ENCODE data around the gene UBL7. TPM values are rescaled to one million over a fixed set of nuclear protein-coding genes. Genes with fewer than 3 reads are reported as not detected.
"Not testable (repeated sequence)": the region's sequence is repeated elsewhere in the genome, so short reads cannot be mapped to it uniquely, and the experiment has no call there.

The UBL7 gene
- polyA plus RNA-seq (ENCODE audit: insufficient read length in 3 of 3) = 10 to 100 TPM; 65.0 to 71.4 (median 69.2) TPM

GRCh38 chr15:74460871-74461846, at the start of gene UBL7:
Gene UBL7 (minus strand): TSS chr15:74461160. CDS start chr15:74458867, 2,293 bp downstream.
- peak; percentile 85 to 95 (median 91) for DNase-seq (ENCODE audit: low read depth in 3 of 3, low spot score in 2 of 3)

- DNase-seq (ENCODE audit: low read depth in 3 of 3, low spot score in 2 of 3) = no peak
These were observed 45.5 kb upstream of the UBL7 start for GRCh38 chr15:74506515-74506840.

GRCh38 chr15:74505837-74506514, 45.0 kb upstream of the UBL7 start:
- no peak for DNase-seq (ENCODE audit: low read depth in 3 of 3, low spot score in 2 of 3)

- DNase-seq (ENCODE audit: low read depth in 3 of 3, low spot score in 2 of 3) = no peak
These were observed 43.9 kb upstream of the UBL7 start for GRCh38 chr15:74504836-74505235.

- DNase-seq (ENCODE audit: low read depth in 3 of 3, low spot score in 2 of 3) = no peak
These were observed 43.5 kb upstream of the UBL7 start for GRCh38 chr15:74504418-74504817.

GRCh38 chr15:74502301-74502700, 41.3 kb upstream of the UBL7 start:
- DNase-seq (ENCODE audit: low read depth in 3 of 3, low spot score in 2 of 3) = no peak

GRCh38 chr15:74500401-74500800, 39.4 kb upstream of the UBL7 start:
- no peak for DNase-seq (ENCODE audit: low read depth in 3 of 3, low spot score in 2 of 3)

GRCh38 chr15:74499366-74499765, 38.4 kb upstream of the UBL7 start:
- no peak for DNase-seq (ENCODE audit: low read depth in 3 of 3, low spot score in 2 of 3)

- DNase-seq (ENCODE audit: low read depth in 3 of 3, low spot score in 2 of 3) = no peak
These were observed 36.6 kb upstream of the UBL7 start for GRCh38 chr15:74497584-74497983.

GRCh38 chr15:74496648-74497047, 35.7 kb upstream of the UBL7 start:
- no peak for DNase-seq (ENCODE audit: low read depth in 3 of 3, low spot score in 2 of 3)

GRCh38 chr15:74490339-74490689, 29.4 kb upstream of the UBL7 start:
- DNase-seq (ENCODE audit: low read depth in 3 of 3, low spot score in 2 of 3) = no peak

GRCh38 chr15:74489518-74490338, 28.8 kb upstream of the UBL7 start:
- DNase-seq (ENCODE audit: low read depth in 3 of 3, low spot score in 2 of 3) = peak in 2 of 3 donors; percentile 17 to 20

- no peak for DNase-seq (ENCODE audit: low read depth in 3 of 3, low spot score in 2 of 3)
These were observed 27.8 kb upstream of the UBL7 start for GRCh38 chr15:74488776-74489175.

GRCh38 chr15:74482661-74483060, 21.7 kb upstream of the UBL7 start:
- no peak for DNase-seq (ENCODE audit: low read depth in 3 of 3, low spot score in 2 of 3)

- not testable (repeated sequence) for DNase-seq (ENCODE audit: low read depth in 3 of 3, low spot score in 2 of 3)
These were observed 19.4 kb upstream of the UBL7 start for GRCh38 chr15:74480364-74480763.

- DNase-seq (ENCODE audit: low read depth in 3 of 3, low spot score in 2 of 3) = not testable (repeated sequence)
These were observed 10.7 kb upstream of the UBL7 start for GRCh38 chr15:74471621-74472020.

- DNase-seq (ENCODE audit: low read depth in 3 of 3, low spot score in 2 of 3) = no peak
These were observed 9.9 kb upstream of the UBL7 start for GRCh38 chr15:74470631-74471395.

GRCh38 chr15:74468341-74469032, 7.5 kb upstream of the UBL7 start:
- DNase-seq (ENCODE audit: low read depth in 3 of 3, low spot score in 2 of 3) = no peak

- no peak for DNase-seq (ENCODE audit: low read depth in 3 of 3, low spot score in 2 of 3)
These were observed 5.6 kb upstream of the UBL7 start for GRCh38 chr15:74466570-74466969.

GRCh38 chr15:74464897-74465296, 3.9 kb upstream of the UBL7 start:
- DNase-seq (ENCODE audit: low read depth in 3 of 3, low spot score in 2 of 3) = no peak
